PFSK-1 (cell line): Measurements from ENCODE around the gene MCAT.

Experiments
- POLR2AphosphoS5 ChIP-seq: IDR thresholded peaks from 2 replicates; pipeline ENCODE4 v1.6.1; 2012; ENCODE audit warnings: low read depth, mild to moderate bottlenecking, control low read depth, low read length, moderate library complexity
- SIN3A ChIP-seq: IDR thresholded peaks from 2 replicates; pipeline ENCODE4 v1.6.1; 2012; ENCODE audit warnings: mild to moderate bottlenecking, low read length, moderate library complexity, borderline replicate concordance; ENCODE audit not compliant: insufficient read depth
- TAF1 ChIP-seq: IDR thresholded peaks from 2 replicates; pipeline ENCODE4 v1.6.1; 2012; ENCODE audit warnings: low read length, control low read depth, borderline replicate concordance; ENCODE audit not compliant: insufficient read depth

DNA sequence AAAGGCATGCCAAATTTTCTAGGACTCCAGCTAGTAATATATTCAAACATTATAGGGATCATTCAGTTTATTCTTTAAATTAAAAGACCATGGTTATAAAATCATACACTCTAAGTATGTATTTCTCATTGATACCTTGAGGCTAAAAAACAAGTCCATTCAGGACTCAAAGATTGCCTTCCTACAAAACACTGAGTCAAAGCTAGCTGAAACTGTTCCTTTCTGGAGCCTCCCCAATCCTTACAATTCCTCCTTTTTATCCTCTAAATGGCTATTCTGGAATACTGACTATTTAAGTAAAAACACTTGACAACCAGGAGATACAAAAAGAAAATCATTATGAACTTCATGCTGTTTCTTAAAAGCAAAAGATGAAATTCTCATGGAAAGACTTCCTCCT lies 48.6 kb upstream of the MCAT start:
- no peak for TF ChIP-seq TAF1
- no peak for TF ChIP-seq POLR2AphosphoS5
- no peak for TF ChIP-seq SIN3A
